Pancreas (tissue), 10 donors: ENCODE measurements around the gene LZTS3. TPM values are rescaled to one million over a fixed set of nuclear protein-coding genes. Genes with fewer than 3 reads are reported as not detected.
"Not testable (repeated sequence)": the region's sequence is repeated elsewhere in the genome, so short reads cannot be mapped to it uniquely, and the experiment has no call there.

Source experiments
- ATAC-seq, 4 donors: fragments of 200-7000 bp; cut with Tn5 transposase; one replicate each; pipeline versions ENCODE4 v1.8.0 to v1.9.1; 2020; ENCODE audit warnings: mild to moderate bottlenecking in 4 of 4, moderate library complexity in 4 of 4
- DNase-seq, 6 donors: peaks; one replicate each; pipeline ENCODE4 v3.0.0-alpha.2; 2020
- FAIRE-seq: peaks from 2 replicates; lab custom pipeline; 2012; peaks lifted over from hg19 to GRCh38; lab: Jason Lieb, UNC
- H3K27ac ChIP-seq, 4 donors: fragments of 200-600 bp; sonication (generic); 1 replicate in 3 of 4; 2 replicates in 1 of 4; pipeline versions ENCODE4 v1.5.0 to v1.8.0; 2020
- H3K27me3 ChIP-seq, 4 donors: fragments of 200-600 bp; one replicate each; pipeline ENCODE4 v1.8.0; 2021
- H3K36me3 ChIP-seq, 3 donors: fragments of 200-600 bp; sonication (generic) in 1 of 3; one replicate each; pipeline versions ENCODE4 v1.5.0 to v1.8.0; 2020 to 2021
- H3K4me1 ChIP-seq, 3 donors: fragments of 200-600 bp; one replicate each; pipeline ENCODE4 v1.8.0; 2021
- H3K4me3 ChIP-seq, 4 donors: fragments of 200-600 bp; sonication (generic) in 2 of 4; one replicate each; pipeline versions ENCODE4 v1.5.0 to v1.8.0; 2020 to 2021
- H3K9me3 ChIP-seq, 4 donors: fragments of 200-600 bp; one replicate each; pipeline ENCODE4 v1.8.0; 2021
- WGBS, 2 donors: extraction: QIAGEN DNeasy Blood & Tissue Kit; methylation state at CpG; one replicate each; pipeline ENCODE4 v1.1.7; 2013; 5-methylcytosine and 5-hydroxymethylcytosine counted together
- intact Hi-C, 3 donors: fragments of 100-400 bp; cut with DNase I; formaldehyde crosslinking; loops; one replicate each; pipeline versions ENCODE4 v1.11.1 to v1.14.2; 2022
- polyA plus RNA-seq, 2 donors: library from polyadenylated mRNA; stranded (reverse); fragments of 200-250 nt; gene quantifications; one replicate each; pipeline ENCODE4 v1.2.3, GENCODE V29; 2013
- total RNA-seq, 6 donors: library from RNA; stranded (reverse); fragmentation: NEBNext Ultra II Directional in 4 of 6; extraction: Animal tissue kit (Norgen Biotek cat#: 25700) in 4 of 6; gene quantifications; one replicate each; pipeline versions ENCODE4 v1.2.1 to v1.2.4, GENCODE V29; 2021 to 2023
- TF ChIP-seq, protein P1 (sequence below), 4 donors: fragments of 200-600 bp; sonication (generic) in 3 of 4; IDR thresholded peaks; one replicate each; pipeline versions ENCODE4 v1.5.0 to v1.8.0; 2021; ENCODE audit warnings: antibody characterized with exemption in 4 of 4
- donor health status: healthy with polysubstance abuse.
- donor health status: DM: no; HTN: no; CAD: no; lungs with moderate emphysema.
- donor health status: DM: no; HTN: no; CAD: no.
- donor health status: control.
- donor health status: control.
- donor health status: Bipolar disorder and iron deficiency.
- donor health status: DM: yes; HTN: yes; CAD: no.
- donor health status: DM: no; HTN: no; CAD: no.
- donor health status: DM: no; HTN: no; CAD: no.
- donor health status: DM: yes; HTN: yes; CAD: no.

LZTS3 gene
- total and polyA plus RNA-seq, 8 donors: 17.5 to 30.5 (median 18.7) TPM

DNA sequence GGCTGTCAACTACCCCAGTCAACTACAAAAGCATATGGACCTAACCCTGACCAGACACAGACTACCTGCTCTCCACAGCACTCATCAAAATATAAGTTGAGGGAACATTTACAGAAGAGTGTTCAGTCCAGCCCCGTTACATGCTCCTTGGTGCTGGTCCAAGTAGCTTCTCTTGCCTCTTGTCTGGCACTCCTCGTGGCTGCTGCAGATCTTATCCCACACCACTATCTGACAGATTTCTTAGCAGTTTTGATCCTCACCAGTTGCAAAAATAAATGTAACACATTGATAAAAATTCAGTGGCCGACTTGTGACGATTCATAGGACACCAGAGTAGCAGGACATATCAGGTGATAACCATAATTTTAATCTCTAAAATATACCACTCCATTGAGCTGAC, 44.3 kb downstream of the LZTS3 start:
- no peaks in the 10 kb centered on the region for H3K9me3 ChIP-seq
- intact Hi-C loops: no loop called here
- no peak overlapping the region for H3K4me3 ChIP-seq
- TF ChIP-seq, protein P1, sequence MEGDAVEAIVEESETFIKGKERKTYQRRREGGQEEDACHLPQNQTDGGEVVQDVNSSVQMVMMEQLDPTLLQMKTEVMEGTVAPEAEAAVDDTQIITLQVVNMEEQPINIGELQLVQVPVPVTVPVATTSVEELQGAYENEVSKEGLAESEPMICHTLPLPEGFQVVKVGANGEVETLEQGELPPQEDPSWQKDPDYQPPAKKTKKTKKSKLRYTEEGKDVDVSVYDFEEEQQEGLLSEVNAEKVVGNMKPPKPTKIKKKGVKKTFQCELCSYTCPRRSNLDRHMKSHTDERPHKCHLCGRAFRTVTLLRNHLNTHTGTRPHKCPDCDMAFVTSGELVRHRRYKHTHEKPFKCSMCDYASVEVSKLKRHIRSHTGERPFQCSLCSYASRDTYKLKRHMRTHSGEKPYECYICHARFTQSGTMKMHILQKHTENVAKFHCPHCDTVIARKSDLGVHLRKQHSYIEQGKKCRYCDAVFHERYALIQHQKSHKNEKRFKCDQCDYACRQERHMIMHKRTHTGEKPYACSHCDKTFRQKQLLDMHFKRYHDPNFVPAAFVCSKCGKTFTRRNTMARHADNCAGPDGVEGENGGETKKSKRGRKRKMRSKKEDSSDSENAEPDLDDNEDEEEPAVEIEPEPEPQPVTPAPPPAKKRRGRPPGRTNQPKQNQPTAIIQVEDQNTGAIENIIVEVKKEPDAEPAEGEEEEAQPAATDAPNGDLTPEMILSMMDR (IDR thresholded peaks at IDR 0.05): no peak
- DNase-seq (no peak), ATAC-seq (no peak), FAIRE-seq (no peak)
- H3K36me3 ChIP-seq: no peaks in the 10 kb centered on the region
- no peak overlapping the region for H3K27ac ChIP-seq
- H3K27me3 ChIP-seq: no peaks in the 10 kb centered on the region
- no peaks in the 10 kb centered on the region for H3K4me1 ChIP-seq
- 69 to 74% methylated on average over 4 of the region's 4 CpGs for WGBS, 2 donors

DNA sequence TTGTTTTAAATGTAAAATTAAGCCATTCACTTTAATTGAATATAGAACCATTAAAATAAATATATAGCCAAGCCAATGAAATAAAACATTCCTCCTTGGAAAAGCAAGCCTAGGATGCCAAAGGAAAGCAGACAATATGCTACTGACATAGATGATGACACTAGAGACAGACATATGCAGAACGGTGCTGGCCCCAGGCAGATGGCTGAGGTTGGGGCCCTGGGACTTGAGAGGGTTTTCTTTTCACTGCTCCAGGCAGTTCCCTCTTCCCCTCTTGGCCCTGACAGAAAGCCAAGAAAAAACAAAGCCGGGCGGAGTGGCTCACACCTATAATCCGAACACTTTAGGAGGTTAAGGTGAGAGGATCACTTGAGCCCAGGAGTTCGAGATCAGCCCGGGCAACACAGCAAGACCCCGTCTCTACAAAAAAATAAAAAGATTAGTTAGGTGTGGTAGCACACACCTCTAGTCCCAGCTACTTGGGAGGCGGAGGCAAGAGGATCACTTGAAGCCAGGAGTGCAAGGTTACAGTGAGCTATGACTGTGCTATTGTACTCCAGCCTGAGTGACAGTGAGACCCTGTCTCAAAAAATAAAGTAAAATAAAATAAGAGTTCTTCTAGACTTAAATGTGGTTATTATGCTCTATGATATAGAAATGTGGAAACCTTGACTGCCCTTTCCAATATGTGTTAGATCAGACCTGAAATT, 44.9 kb downstream of the LZTS3 start:
- FAIRE-seq (no peak), DNase-seq (no peak), ATAC-seq (no peak)
- Histone ChIP-seq H3K4me1 (no peaks in the 10 kb centered on the region), H3K27me3 (no peaks in the 10 kb centered on the region), H3K27ac (no peak overlapping the region), H3K4me3 (no peak overlapping the region), H3K36me3 (no peaks in the 10 kb centered on the region), H3K9me3 (no peaks in the 10 kb centered on the region)
- intact Hi-C loops: no loop called here
- TF ChIP-seq, protein P1 (IDR thresholded peaks at IDR 0.05): no peak
- 81 to 87% methylated on average over 8 of the region's 8 CpGs for whole genome bisulfite sequencing, 2 donors

DNA sequence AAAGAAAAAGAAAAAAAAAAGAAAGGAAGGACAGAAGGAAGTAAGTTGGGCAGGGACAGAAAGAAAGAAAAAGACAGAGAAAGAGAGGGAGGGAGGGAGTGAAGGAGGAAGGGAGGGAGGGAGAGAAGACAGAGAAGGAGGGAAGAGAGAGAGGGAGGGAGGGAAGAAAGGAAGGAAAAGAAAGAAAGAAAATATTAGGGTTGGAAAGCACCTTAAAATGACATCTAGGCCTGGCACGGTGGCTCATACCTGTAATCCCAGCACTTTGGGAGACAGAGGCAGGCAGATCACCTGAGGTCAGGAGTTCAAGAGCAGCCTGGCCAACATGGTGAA, 46.9 kb downstream of the LZTS3 start:
- intact Hi-C loops: no loop called here
- Histone ChIP-seq H3K27ac (no peak overlapping the region), H3K4me1 (no peaks in the 10 kb centered on the region), H3K36me3 (peaks cover 0 to 7% (median 5%) of the 10 kb centered on the region in 3 donors), H3K9me3 (no peaks in the 10 kb centered on the region), H3K4me3 (no peak overlapping the region), H3K27me3 (no peaks in the 10 kb centered on the region)
- TF ChIP-seq, protein P1 (IDR thresholded peaks at IDR 0.05): no peak
- no peak for FAIRE-seq
- no peak for ATAC-seq
- no peak for DNase-seq
- 91 to 100% methylated on average over 1 of the region's 1 CpG for WGBS, 2 donors

DNA sequence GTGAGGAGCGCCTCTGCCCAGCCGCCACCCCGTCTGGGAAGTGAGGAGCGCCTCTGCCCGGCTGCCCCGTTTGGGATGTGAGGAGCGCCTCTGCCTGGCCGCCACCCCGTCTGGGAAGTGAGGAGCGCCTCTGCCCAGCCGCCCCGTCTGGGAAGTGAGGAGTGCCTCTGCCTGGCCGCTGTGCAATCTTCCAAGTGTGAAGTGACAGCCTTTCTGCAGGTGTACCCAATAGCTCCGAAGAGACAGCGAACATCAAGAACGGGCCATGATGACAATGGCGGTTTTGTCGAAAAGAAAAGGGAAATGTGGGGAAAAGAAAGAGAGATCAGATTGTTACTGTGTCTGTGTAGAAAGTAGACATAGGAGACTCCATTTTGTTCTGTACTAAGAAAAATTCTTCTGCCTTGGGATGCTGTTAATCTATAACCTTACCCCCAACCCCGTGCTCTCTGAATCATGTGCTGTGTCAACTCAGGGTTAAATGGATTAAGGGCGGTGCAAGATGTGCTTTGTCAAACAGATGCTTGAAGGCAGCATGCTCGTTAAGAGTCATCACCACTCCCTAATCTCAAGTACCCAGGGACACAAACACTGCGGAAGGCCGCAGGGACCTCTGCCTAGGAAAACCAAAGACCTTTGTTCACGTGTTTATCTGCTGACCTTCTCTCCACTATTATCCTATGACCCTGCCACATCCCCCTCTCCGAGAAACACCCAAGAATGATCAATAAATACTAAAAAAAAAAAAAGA, 47.4 kb downstream of the LZTS3 start:
- H3K9me3 ChIP-seq, H3K27ac ChIP-seq, ATAC-seq, H3K27me3 ChIP-seq, DNase-seq, intact Hi-C loops, FAIRE-seq, H3K4me3 ChIP-seq, H3K4me1 ChIP-seq: not testable (repeated sequence)
- peaks cover 0 to 13% (median 8%) of the 10 kb centered on the region in 3 donors for H3K36me3 ChIP-seq
- WGBS, 2 donors: 93 to 95% methylated on average over 24 of the region's 25 CpGs

DNA sequence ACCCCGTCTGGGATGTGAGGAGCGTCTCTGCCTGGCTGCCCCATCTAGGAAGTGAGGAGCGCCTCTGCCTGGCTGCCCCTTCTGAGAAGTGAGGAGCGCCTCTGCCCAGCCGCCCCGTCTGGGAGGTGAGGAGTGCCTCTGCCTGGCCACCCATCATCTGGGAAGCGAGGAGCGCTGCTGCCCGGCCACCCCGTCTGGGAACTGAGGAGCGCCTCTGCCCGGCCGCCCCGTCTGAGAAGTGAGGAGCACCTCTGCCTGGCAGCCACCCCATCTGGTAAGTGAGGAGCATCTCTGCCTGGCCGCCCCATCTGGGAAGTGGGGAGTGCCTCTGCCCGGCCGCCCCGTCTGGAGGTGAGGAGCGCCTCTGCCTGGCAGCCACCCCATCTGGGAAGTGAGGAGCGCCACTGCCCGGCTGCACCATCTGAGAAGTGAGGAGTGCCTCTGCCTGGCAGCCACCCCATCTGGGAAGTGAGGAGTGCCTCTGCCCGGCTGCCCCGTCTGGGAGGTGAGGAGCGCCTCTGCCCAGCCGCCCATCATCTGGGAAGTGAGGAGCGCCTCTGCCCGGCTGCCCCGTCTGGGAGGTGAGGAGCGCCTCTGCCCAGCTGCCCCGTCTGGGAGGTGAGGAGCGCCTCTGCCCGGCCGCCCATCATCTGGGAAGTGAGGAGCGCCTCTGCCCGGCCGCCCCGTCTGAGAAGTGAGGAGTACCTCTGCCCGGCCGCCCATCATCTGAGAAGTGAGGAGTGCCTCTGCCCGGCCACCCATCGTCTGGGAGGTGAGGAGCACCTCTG, 48.4 kb downstream of the LZTS3 start:
- DNase-seq, H3K4me3 ChIP-seq, intact Hi-C loops, H3K4me1 ChIP-seq, ATAC-seq, H3K27ac ChIP-seq, FAIRE-seq, H3K27me3 ChIP-seq, H3K9me3 ChIP-seq: not testable (repeated sequence)
- WGBS, 2 donors: 98% methylated on average over 41 of the region's 41 CpGs
- peaks cover 0 to 14% (median 8%) of the 10 kb centered on the region in 3 donors for H3K36me3 ChIP-seq

- intact Hi-C loops, ATAC-seq, DNase-seq, H3K4me3 ChIP-seq, H3K9me3 ChIP-seq, FAIRE-seq, H3K27ac ChIP-seq, H3K27me3 ChIP-seq, H3K4me1 ChIP-seq: not testable (repeated sequence)
- WGBS, 2 donors: 97% methylated on average over 14 to 18 of the region's 18 CpGs
- H3K36me3 ChIP-seq: peaks cover 0 to 14% (median 8%) of the 10 kb centered on the region in 3 donors
Observed at GRCh38 chr20:3124163-3124562, 49.2 kb downstream of the LZTS3 start.
